ENCODE measurements around the gene LRRC9. TPM values are rescaled to one million over a fixed set of nuclear protein-coding genes. Genes with fewer than 3 reads are reported as not detected.

The LRRC9 gene
- total and polyA plus RNA-seq, 2 of the 13 experiments (the other 11 are each of a cell fraction or from before 2014, with no cell fraction given): 0.08 to 0.18 TPM

DNA sequence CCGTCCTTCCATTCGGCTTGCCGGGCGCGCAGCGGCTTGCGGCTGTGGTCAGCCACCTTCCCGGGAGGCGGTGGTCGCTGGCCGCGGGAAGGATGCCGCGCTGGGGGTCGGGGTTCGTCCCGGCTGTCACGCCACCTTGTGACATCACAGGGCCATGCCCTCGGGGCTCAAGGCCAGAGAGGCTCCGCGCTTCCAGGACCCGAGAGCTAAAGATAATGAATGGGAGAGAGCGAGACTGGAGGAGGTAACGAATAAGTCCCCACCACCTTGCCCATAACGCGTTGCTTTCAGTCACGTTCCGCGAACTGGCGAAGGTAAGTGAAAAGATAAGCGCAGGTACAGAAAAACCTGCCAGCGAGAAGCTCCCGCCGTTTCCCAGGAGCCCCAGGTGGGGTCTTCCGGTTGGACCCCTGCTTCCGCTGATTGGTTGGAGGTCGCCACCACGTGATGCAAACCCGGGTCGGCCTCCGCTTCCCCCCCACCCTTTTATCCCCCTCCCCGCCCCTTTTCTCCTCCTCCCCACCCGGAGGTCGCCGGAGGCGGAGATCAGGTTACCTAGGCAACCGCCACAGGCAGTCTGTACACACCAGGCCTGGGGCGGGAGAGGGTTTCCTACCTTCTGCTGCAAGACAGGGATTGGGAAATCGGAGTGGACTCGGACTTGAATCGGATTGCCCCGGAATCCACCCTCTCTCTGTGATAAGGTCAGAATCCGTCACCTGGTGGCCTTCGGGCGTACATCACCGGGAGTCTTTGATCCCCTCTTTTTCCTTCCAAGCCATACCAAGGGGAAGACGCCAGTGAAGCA, at the start of gene LRRC9 (continued):
- TF ChIP-seq ZNF335 (CRISPR knock-in tag; IDR thresholded peaks at IDR 0.05): no peak
- TF ChIP-seq, protein P1, sequence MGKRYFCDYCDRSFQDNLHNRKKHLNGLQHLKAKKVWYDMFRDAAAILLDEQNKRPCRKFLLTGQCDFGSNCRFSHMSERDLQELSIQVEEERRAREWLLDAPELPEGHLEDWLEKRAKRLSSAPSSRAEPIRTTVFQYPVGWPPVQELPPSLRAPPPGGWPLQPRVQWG (CRISPR knock-in tag; IDR thresholded peaks at IDR 0.05; ENCODE audit: borderline replicate concordance, low read depth): no peak
- TF ChIP-seq HDAC6 (IDR thresholded peaks at IDR 0.05; ENCODE audit: low read depth, low read length): no peak
- TF ChIP-seq ZNF143 (CRISPR knock-in tag; IDR thresholded peaks at IDR 0.05): peak; percentile 44
- TF ChIP-seq HNRNPUL1 (IDR thresholded peaks at IDR 0.05; ENCODE audit: low read depth, low read length): no peak
- no peak for TF ChIP-seq ZNF660 (CRISPR knock-in tag; IDR thresholded peaks at IDR 0.05; ENCODE audit: borderline replicate concordance, low read depth)
- 0 out of 2 replicates have a peak, but pooled peaks have one; percentile 51 for TF ChIP-seq ZNF605 (CRISPR knock-in tag; IDR thresholded peaks at IDR 0.05)
- no peak for TF ChIP-seq FOXA1 (IDR thresholded peaks at IDR 0.05)
- peak; percentile 83 for TF ChIP-seq FOXA1 (CRISPR knock-in tag; IDR thresholded peaks at IDR 0.05)
- 0 out of 2 replicates have a peak, but pooled peaks have one; percentile 17 for TF ChIP-seq ISL2 (CRISPR knock-in tag; IDR thresholded peaks at IDR 0.05)
- TF ChIP-seq HNF4G (IDR thresholded peaks at IDR 0.05; ENCODE audit: borderline replicate concordance, low read depth, low read length): peak; percentile 71
- TF ChIP-seq HNF4G (CRISPR knock-in tag; IDR thresholded peaks at IDR 0.05; ENCODE audit: borderline replicate concordance, low read depth): 0 out of 2 replicates have a peak, but pooled peaks have one; percentile 44
- TF ChIP-seq SRSF4 (IDR thresholded peaks at IDR 0.05; ENCODE audit: low read depth, low read length, poor library complexity, severe bottlenecking): no peak
- no peak for TF ChIP-seq ZNF205 (CRISPR knock-in tag; IDR thresholded peaks at IDR 0.05)
- TF ChIP-seq, protein P2, sequence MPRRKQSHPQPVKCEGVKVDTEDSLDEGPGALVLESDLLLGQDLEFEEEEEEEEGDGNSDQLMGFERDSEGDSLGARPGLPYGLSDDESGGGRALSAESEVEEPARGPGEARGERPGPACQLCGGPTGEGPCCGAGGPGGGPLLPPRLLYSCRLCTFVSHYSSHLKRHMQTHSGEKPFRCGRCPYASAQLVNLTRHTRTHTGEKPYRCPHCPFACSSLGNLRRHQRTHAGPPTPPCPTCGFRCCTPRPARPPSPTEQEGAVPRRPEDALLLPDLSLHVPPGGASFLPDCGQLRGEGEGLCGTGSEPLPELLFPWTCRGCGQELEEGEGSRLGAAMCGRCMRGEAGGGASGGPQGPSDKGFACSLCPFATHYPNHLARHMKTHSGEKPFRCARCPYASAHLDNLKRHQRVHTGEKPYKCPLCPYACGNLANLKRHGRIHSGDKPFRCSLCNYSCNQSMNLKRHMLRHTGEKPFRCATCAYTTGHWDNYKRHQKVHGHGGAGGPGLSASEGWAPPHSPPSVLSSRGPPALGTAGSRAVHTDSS (CRISPR knock-in tag; conservative IDR thresholded peaks at IDR 0.05): no peak
- TF ChIP-seq EEA1 (CRISPR knock-in tag; IDR thresholded peaks at IDR 0.05; ENCODE audit: borderline replicate concordance): no peak
- TF ChIP-seq ZNF614 (CRISPR knock-in tag; IDR thresholded peaks at IDR 0.05; ENCODE audit: borderline replicate concordance): no peak
- TF ChIP-seq, protein P3, sequence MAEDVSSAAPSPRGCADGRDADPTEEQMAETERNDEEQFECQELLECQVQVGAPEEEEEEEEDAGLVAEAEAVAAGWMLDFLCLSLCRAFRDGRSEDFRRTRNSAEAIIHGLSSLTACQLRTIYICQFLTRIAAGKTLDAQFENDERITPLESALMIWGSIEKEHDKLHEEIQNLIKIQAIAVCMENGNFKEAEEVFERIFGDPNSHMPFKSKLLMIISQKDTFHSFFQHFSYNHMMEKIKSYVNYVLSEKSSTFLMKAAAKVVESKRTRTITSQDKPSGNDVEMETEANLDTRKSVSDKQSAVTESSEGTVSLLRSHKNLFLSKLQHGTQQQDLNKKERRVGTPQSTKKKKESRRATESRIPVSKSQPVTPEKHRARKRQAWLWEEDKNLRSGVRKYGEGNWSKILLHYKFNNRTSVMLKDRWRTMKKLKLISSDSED (CRISPR knock-in tag; IDR thresholded peaks at IDR 0.05): no peak
- no peak for TF ChIP-seq ZNF563 (CRISPR knock-in tag; IDR thresholded peaks at IDR 0.05)
- TF ChIP-seq, protein P4, sequence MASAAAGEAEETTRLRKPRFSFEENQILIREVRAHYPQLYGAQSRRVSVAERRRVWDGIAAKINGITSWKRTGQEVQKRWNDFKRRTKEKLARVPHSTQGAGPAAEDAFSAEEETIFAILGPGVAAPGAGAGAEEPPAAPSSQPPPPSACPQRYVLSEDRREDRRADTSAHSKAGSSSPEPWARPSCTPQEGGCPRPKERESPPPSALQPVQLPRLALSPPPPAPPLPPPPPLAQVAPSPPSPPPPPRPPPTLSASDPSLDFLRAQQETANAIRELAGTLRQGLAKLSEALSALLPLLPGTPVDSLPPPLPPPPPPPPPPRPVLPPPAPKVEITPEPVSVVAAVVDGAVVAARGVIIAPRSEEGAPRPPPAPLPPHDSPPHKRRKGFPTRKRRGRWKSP (CRISPR knock-in tag; IDR thresholded peaks at IDR 0.05): no peak
- TF ChIP-seq TBX3 (IDR thresholded peaks at IDR 0.05; ENCODE audit: borderline replicate concordance): no peak
- no peak for TF ChIP-seq SMC3 (IDR thresholded peaks at IDR 0.05; ENCODE audit: low read length)

All from HepG2 (cell line).